ENCODE results near the gene CALHM6.

DNA sequence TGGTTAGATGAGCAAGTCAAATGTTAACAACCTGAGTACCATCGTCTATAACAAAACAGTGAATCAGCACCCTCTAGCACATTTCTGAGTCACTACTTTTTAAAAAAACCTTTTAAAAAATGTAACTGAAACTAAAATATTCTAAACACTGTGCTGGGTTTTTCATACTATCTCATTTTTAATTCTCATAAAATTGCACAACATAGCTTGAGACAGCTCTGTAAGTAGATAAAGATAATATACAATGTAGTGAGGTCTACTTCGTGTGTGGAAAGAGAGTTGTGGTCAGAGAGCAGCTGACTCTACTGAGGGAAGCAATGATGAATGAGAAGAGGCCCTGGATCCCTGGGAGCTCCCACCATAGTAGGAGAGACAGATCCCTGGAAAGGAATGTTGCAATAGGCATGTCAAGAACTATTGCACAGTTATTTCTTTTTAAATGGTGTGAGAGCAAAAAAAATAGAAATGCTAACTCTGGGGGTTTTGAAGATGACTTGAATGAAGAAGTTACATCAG, 13.6 kb upstream of the CALHM6 start:
- TF ChIP-seq POLR2A (IDR thresholded peaks at IDR 0.05) = no peak
- TF ChIP-seq, protein P1, sequence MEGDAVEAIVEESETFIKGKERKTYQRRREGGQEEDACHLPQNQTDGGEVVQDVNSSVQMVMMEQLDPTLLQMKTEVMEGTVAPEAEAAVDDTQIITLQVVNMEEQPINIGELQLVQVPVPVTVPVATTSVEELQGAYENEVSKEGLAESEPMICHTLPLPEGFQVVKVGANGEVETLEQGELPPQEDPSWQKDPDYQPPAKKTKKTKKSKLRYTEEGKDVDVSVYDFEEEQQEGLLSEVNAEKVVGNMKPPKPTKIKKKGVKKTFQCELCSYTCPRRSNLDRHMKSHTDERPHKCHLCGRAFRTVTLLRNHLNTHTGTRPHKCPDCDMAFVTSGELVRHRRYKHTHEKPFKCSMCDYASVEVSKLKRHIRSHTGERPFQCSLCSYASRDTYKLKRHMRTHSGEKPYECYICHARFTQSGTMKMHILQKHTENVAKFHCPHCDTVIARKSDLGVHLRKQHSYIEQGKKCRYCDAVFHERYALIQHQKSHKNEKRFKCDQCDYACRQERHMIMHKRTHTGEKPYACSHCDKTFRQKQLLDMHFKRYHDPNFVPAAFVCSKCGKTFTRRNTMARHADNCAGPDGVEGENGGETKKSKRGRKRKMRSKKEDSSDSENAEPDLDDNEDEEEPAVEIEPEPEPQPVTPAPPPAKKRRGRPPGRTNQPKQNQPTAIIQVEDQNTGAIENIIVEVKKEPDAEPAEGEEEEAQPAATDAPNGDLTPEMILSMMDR (IDR thresholded peaks at IDR 0.05) = no peak
- no peak for TF ChIP-seq POLR2AphosphoS5 (IDR thresholded peaks at IDR 0.05)
- TF ChIP-seq EP300 (IDR thresholded peaks at IDR 0.05) = no peak

Data from stomach (tissue), 4 donors.